GM12878 (cell line): ENCODE data around the gene KCNIP2. TPM values are rescaled to one million over a fixed set of nuclear protein-coding genes. Genes with fewer than 3 reads are reported as not detected.

Source experiments
- ATAC-seq: fragments of 200-7000 bp; cut with Tn5 transposase; 3 replicates; pipeline ENCODE4 v1.9.1; 2020; ENCODE audit warnings: mild to moderate bottlenecking, moderate library complexity
- BruUV-seq: library from RNA; stranded (reverse); fragments of 400-500 nt; replicated peaks from 2 replicates; lab custom pipeline; 2021; lab: Mats Ljungman, UMichigan
- CTCF ChIA-PET: fragments of 300-600 bp; sonication (Branson Sonifier 250); formaldehyde crosslinking; extraction: SDS; loops from one replicate; lab custom pipeline; 2021; ENCODE audit warnings: inconsistent platforms; lab: Yijun Ruan, JAX
- POLR2A ChIA-PET: fragments of 350-600 bp; formaldehyde crosslinking; extraction: SDS; loops from one replicate; lab custom pipeline; 2021; ENCODE audit warnings: inconsistent platforms; lab: Charles Lee
- RAD21 ChIA-PET: fragments of 300-600 bp; sonication (Branson Sonifier 250); formaldehyde crosslinking; loops from one replicate; lab custom pipeline; 2023; ENCODE audit warnings: antibody characterized with exemption; ENCODE audit not compliant: unreplicated experiment; lab: Charles Lee
- SMC1A ChIA-PET: fragments of 300-600 bp; sonication (Branson Sonifier 250); formaldehyde crosslinking; loops from one replicate; lab custom pipeline; 2023; ENCODE audit not compliant: unreplicated experiment, uncharacterized antibody; lab: Charles Lee
- DNase-seq: peaks from one replicate; pipeline ENCODE4 v3.0.0-alpha.2; 2011; ENCODE audit warnings: low read depth, low spot score
- FAIRE-seq: peaks from 3 replicates; lab custom pipeline; 2011; peaks lifted over from hg19 to GRCh38; lab: Jason Lieb, UNC
- H2AFZ ChIP-seq: 2 replicates; pipeline ENCODE4 v1.6.0; 2011; ENCODE audit warnings: low read depth, low read length, control low read depth; ENCODE audit not compliant: control insufficient read depth
- H3K27ac ChIP-seq: 2 replicates; pipeline ENCODE4 v1.5.1; 2011; ENCODE audit warnings: control low read depth; ENCODE audit not compliant: control insufficient read depth, insufficient read depth
- H3K27me3 ChIP-seq, 2 experiments: replicated peaks in 1 of 2; 2 replicates each; pipeline versions ENCODE4 v1.6.0 to v1.6.1; 2011; ENCODE audit warnings: low read length in 1 of 2; ENCODE audit not compliant: control insufficient read depth in 2 of 2, insufficient read depth in 2 of 2
- H3K36me3 ChIP-seq, 2 experiments: 2 replicates each; pipeline ENCODE4 v1.5.1; 2011; ENCODE audit warnings: low read length in 1 of 2; ENCODE audit not compliant: control insufficient read depth in 2 of 2, insufficient read depth in 2 of 2
- H3K4me1 ChIP-seq: 2 replicates; pipeline ENCODE4 v1.6.1; 2011; ENCODE audit warnings: mild to moderate bottlenecking, low read length, moderate library complexity, mixed read lengths; ENCODE audit not compliant: control insufficient read depth, insufficient read depth
- H3K4me2 ChIP-seq: 2 replicates; pipeline ENCODE4 v1.6.0; 2011; ENCODE audit warnings: control low read depth; ENCODE audit not compliant: control insufficient read depth, insufficient read depth
- H3K4me3 ChIP-seq: fragments of 200-600 bp; sonication (generic); 2 replicates; pipeline ENCODE4 v1.5.1; 2016
- H3K79me2 ChIP-seq: 2 replicates; pipeline ENCODE4 v1.6.0; 2011; ENCODE audit warnings: low read length; ENCODE audit not compliant: control insufficient read depth, insufficient read depth
- H3K9ac ChIP-seq: 2 replicates; pipeline ENCODE4 v1.8.0; 2011; ENCODE audit warnings: low read length, control low read depth, mixed read lengths; ENCODE audit not compliant: control insufficient read depth, insufficient read depth
- H3K9me3 ChIP-seq: replicated peaks from 3 replicates; pipeline ENCODE4 v1.5.1; 2011; ENCODE audit warnings: mild to moderate bottlenecking, low read length; ENCODE audit not compliant: control insufficient read depth, insufficient read depth
- H4K20me1 ChIP-seq: 2 replicates; pipeline ENCODE4 v1.6.0; 2011; ENCODE audit not compliant: control insufficient read depth, insufficient read depth
- ATF7 ChIP-seq: fragments of 450-650 bp; IDR thresholded peaks from 2 replicates; pipeline ENCODE4 v1.6.1; 2016; ENCODE audit warnings: low read depth, mild to moderate bottlenecking
- BCL11A ChIP-seq: IDR thresholded peaks from 2 replicates; pipeline ENCODE4 v1.6.1; 2011; ENCODE audit warnings: low read depth, low read length
- BRCA1 ChIP-seq: IDR thresholded peaks from 2 replicates; pipeline ENCODE4 v1.6.1; 2011; ENCODE audit warnings: low read depth, low read length, improper control_type of control experiment
- FOS ChIP-seq: IDR thresholded peaks from 3 replicates; pipeline ENCODE4 v1.6.1; 2011; ENCODE audit warnings: borderline replicate concordance; ENCODE audit not compliant: insufficient read length; ENCODE audit errors: extremely low read depth
- IKZF2 ChIP-seq, 2 experiments: fragments of 450-650 bp; IDR thresholded peaks; 2 replicates each; pipeline ENCODE4 v1.6.1; 2017; ENCODE audit warnings: mild to moderate bottlenecking in 2 of 2, moderate library complexity in 2 of 2
- KAT2A ChIP-seq: conservative IDR thresholded peaks from 2 replicates; pipeline ENCODE4 v1.6.1; 2011; ENCODE audit warnings: low read depth, low read length; ENCODE audit not compliant: control insufficient read depth
- NR2C1 ChIP-seq: fragments of 450-650 bp; IDR thresholded peaks from 2 replicates; pipeline ENCODE4 v1.6.1; 2017; ENCODE audit warnings: antibody characterized with exemption, mild to moderate bottlenecking, moderate library complexity
- PML ChIP-seq: IDR thresholded peaks from 2 replicates; pipeline ENCODE4 v1.6.1; 2012; ENCODE audit warnings: low read length, inconsistent platforms
- YY1 ChIP-seq: IDR thresholded peaks from 2 replicates; pipeline ENCODE4 v1.6.1; 2011; ENCODE audit warnings: low read depth, mild to moderate bottlenecking, low read length
- ZNF622 ChIP-seq: fragments of 450-650 bp; IDR thresholded peaks from 2 replicates; pipeline ENCODE4 v1.6.1; 2017; ENCODE audit warnings: mild to moderate bottlenecking, inconsistent platforms
- WGBS: methylation state at CpG from one replicate; pipeline ENCODE4 v1.1.6; 2016; ENCODE audit warnings: low lambda C conversion rate; ENCODE audit not compliant: insufficient replicate concordance, insufficient coverage; ENCODE audit errors: missing lambda C conversion rate; 5-methylcytosine and 5-hydroxymethylcytosine counted together
- in situ Hi-C: fragments of 300-500 bp; cut with MboI; formaldehyde crosslinking; loops from 9 replicates; pipeline ENCODE4 v1.14.3; 2018; ENCODE audit warnings: mixed read lengths
- intact Hi-C: fragments of 100-400 bp; cut with micrococcal nuclease; formaldehyde crosslinking; loops from one replicate; pipeline ENCODE4 v1.14.2; 2022; ENCODE audit not compliant: unreplicated experiment
- polyA plus RNA-seq, 11 experiments: library from polyadenylated mRNA; depleted of rRNA in 4 of 11; unstranded in 6 of 11; stranded (reverse) in 5 of 11; fragments of >200 nt; fragmentation: Nextera tagmentation in 4 of 11; fragmentation: Illumina TruSeq in 1 of 11; extraction: Ambion mirVana in 4 of 11; extraction: Trizol in 1 of 11; gene quantifications; 1 replicate in 1 of 11; 2 replicates in 10 of 11; pipeline versions ENCODE4 v1.2.1 to v1.2.3, GENCODE V29; 2011 to 2016; ENCODE audit warnings: inconsistent platforms in 2 of 11, missing spikeins in 2 of 11, low read depth in 1 of 11
- total RNA-seq, 4 experiments: library from RNA; depleted of rRNA in 3 of 4; stranded (reverse); fragments of >200 nt in 3 of 4; fragmentation: Illumina TruSeq in 1 of 4; extraction: Trizol in 1 of 4; gene quantifications; 2 replicates each; pipeline versions ENCODE4 v1.2.1 to v1.2.3, GENCODE V29; 2013 to 2021
- TF ChIP-seq, protein P1 (sequence below): fragments of 450-650 bp; IDR thresholded peaks from 2 replicates; pipeline ENCODE4 v1.6.1; 2016; ENCODE audit warnings: mild to moderate bottlenecking, moderate library complexity, borderline replicate concordance
- TF ChIP-seq, protein P2 (sequence below): IDR thresholded peaks from 2 replicates; pipeline ENCODE4 v1.6.1; 2011; ENCODE audit warnings: mild to moderate bottlenecking, low read depth, low read length, moderate library complexity; ENCODE audit not compliant: insufficient replicate concordance
- TF ChIP-seq, protein P3 (sequence below): IDR thresholded peaks from 2 replicates; pipeline ENCODE4 v1.6.1; 2011; ENCODE audit warnings: low read depth, low read length, improper control_type of control experiment, borderline replicate concordance

The KCNIP2 gene
- total and polyA plus RNA-seq, 10 of the 15 experiments (the other 5 are each of a cell fraction or from before 2014, with no cell fraction given) = 0.46 to 4.3 (median 1.7) TPM

DNA sequence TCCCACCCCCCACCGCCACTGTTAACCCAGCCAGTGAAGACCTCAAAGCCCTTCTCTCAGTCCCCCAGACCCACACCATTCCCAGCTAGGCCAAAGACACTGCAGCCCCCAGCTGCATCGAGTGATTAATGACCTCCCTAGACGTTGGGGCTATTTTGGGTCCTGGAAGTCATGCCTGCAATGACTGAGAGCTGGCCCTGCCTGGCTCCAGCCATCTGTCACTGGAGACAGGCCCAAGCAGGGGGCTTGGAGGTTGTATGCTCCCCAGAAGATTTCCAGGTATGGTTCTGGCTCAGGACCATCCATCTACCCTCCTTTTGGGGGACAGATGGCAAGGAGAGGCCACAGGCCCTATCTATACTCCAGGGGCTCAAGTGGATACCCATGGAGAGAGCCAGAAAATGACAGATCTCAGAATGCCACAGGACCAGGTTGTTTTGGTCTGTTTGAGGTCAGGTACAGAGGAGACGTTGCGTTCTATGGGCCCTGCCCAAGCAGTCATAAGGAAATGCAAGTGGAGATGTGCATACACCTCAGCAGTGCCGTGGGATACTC is 5.1 kb downstream of the KCNIP2 start (continued):
- TF ChIP-seq YY1 = no peak

DNA sequence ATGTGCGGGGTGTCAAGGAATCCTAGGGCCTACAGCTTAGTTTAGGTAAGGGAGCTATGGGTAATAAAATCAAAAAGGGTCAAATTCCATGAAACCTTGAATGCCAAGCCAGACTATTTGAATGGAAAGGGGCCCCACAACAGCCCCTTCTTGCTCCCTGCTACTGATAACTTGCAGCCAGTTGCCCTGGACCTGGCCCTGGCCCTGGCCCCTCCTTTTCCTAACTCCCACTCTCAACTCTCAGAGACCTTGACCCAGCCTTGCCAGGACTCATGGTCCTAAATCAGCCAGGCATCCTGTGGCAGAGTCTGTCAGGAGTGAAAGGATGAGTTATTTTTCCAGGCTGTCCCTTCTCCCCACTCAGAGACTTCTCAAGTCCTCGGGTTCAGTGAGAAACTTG is 5.9 kb downstream of the KCNIP2 start:
- POLR2A ChIA-PET = interaction anchor here (0.6 to 1.4 kb wide), 4 partner anchors 8 to 170 kb away, joined by 3 to 6 read pairs (median 4); partner anchors contain the start of gene OGA

More for the DNA sequence above, 5.9 kb downstream of the KCNIP2 start:
- DNase-seq = no peak
- in situ Hi-C loops = no loop called here
- Histone ChIP-seq H3K4me2 (no peak overlapping the region), H3K79me2 (no peaks in the 10 kb centered on the region; the same call in 1 of the 2 replicates), H3K36me3 (no peaks in the 10 kb centered on the region; a peak in 1 of 4 replicates), H3K4me1 (peaks cover 21% of the 10 kb centered on the region), H3K27me3 (no peaks in the 10 kb centered on the region), H4K20me1 (no peaks in the 10 kb centered on the region; the same call in 1 of the 2 replicates), H2AFZ (no peak overlapping the region), H3K27ac (no peak overlapping the region)
- WGBS = 88% methylated on average over 2 of the region's 2 CpGs
- ChIA-PET SMC1A (interaction anchor here (0.7 to 13.6 kb wide), 13 partner anchors 16 to 235 kb away, joined by 3 to 407 read pairs (median 4); partner anchors contain the start of gene OGA), RAD21 (interaction anchor here (0.8 to 9.5 kb wide), 5 partner anchors 19 to 169 kb away, joined by 3 to 538 read pairs (median 4); partner anchors contain the start of gene OGA), CTCF (interaction anchor here (0.6 to 17.0 kb wide), 19 partner anchors 12 to 1024 kb away, joined by 3 to 697 read pairs (median 5); partner anchors contain the start of gene ARMH3)
- ATAC-seq = no peak
- no peak for FAIRE-seq
- TF ChIP-seq KAT2A = no peak
- TF ChIP-seq ATF7 = no peak
- TF ChIP-seq BRCA1 = no peak
- no peak for TF ChIP-seq IKZF2 (IDR thresholded peaks at IDR 0.05)
- TF ChIP-seq BCL11A = no peak
- TF ChIP-seq NR2C1 = no peak
- TF ChIP-seq FOS = no peak
- TF ChIP-seq, protein P1, sequence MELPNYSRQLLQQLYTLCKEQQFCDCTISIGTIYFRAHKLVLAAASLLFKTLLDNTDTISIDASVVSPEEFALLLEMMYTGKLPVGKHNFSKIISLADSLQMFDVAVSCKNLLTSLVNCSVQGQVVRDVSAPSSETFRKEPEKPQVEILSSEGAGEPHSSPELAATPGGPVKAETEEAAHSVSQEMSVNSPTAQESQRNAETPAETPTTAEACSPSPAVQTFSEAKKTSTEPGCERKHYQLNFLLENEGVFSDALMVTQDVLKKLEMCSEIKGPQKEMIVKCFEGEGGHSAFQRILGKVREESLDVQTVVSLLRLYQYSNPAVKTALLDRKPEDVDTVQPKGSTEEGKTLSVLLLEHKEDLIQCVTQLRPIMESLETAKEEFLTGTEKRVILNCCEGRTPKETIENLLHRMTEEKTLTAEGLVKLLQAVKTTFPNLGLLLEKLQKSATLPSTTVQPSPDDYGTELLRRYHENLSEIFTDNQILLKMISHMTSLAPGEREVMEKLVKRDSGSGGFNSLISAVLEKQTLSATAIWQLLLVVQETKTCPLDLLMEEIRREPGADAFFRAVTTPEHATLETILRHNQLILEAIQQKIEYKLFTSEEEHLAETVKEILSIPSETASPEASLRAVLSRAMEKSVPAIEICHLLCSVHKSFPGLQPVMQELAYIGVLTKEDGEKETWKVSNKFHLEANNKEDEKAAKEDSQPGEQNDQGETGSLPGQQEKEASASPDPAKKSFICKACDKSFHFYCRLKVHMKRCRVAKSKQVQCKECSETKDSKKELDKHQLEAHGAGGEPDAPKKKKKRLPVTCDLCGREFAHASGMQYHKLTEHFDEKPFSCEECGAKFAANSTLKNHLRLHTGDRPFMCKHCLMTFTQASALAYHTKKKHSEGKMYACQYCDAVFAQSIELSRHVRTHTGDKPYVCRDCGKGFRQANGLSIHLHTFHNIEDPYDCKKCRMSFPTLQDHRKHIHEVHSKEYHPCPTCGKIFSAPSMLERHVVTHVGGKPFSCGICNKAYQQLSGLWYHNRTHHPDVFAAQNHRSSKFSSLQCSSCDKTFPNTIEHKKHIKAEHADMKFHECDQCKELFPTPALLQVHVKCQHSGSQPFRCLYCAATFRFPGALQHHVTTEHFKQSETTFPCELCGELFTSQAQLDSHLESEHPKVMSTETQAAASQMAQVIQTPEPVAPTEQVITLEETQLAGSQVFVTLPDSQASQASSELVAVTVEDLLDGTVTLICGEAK = no peak
- TF ChIP-seq, protein P2, sequence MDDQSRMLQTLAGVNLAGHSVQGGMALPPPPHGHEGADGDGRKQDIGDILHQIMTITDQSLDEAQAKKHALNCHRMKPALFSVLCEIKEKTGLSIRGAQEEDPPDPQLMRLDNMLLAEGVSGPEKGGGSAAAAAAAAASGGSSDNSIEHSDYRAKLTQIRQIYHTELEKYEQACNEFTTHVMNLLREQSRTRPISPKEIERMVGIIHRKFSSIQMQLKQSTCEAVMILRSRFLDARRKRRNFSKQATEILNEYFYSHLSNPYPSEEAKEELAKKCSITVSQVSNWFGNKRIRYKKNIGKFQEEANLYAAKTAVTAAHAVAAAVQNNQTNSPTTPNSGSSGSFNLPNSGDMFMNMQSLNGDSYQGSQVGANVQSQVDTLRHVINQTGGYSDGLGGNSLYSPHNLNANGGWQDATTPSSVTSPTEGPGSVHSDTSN = no peak
- no peak for TF ChIP-seq PML
- TF ChIP-seq, protein P3, sequence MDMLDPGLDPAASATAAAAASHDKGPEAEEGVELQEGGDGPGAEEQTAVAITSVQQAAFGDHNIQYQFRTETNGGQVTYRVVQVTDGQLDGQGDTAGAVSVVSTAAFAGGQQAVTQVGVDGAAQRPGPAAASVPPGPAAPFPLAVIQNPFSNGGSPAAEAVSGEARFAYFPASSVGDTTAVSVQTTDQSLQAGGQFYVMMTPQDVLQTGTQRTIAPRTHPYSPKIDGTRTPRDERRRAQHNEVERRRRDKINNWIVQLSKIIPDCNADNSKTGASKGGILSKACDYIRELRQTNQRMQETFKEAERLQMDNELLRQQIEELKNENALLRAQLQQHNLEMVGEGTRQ = no peak
- no peak for TF ChIP-seq ZNF622
- TF ChIP-seq, all 136 proteins: peak for 0
- intact Hi-C loops = loop anchor here (5.0 kb wide), 1 partner anchor 280 kb away; no protein-coding TSS in a partner anchor
- H3K9ac ChIP-seq = no peak overlapping the region
- H3K9me3 ChIP-seq = no peaks in the 10 kb centered on the region
- no TSS peak for BruUV-seq
- no peak overlapping the region for H3K4me3 ChIP-seq
